MM.1S (cell line): ENCODE data around the gene TP63.
"Not testable (repeated sequence)": the region's sequence is repeated elsewhere in the genome, so short reads cannot be mapped to it uniquely, and the experiment has no call there.

Experiments used
- DNase-seq: peaks from one replicate; pipeline ENCODE4 v3.0.0-alpha.2; 2015
- H2AFZ ChIP-seq: fragments of 300-600 bp; sonication (generic); 2 replicates; pipeline ENCODE4 v1.6.0; 2016; ENCODE audit warnings: antibody characterized with exemption, low read length
- H3F3A ChIP-seq: fragments of 300-600 bp; sonication (generic); 2 replicates; pipeline ENCODE4 v1.6.1; 2016; ENCODE audit warnings: mild to moderate bottlenecking, antibody characterized with exemption, low read length, moderate library complexity, mixed read lengths; ENCODE audit not compliant: insufficient read depth
- H3K27ac ChIP-seq: fragments of 300-600 bp; sonication (generic); 2 replicates; pipeline ENCODE4 v1.5.1; 2016; ENCODE audit warnings: mild to moderate bottlenecking, low read length
- H3K27me3 ChIP-seq: fragments of 300-600 bp; sonication (generic); replicated peaks from 2 replicates; pipeline ENCODE4 v1.6.0; 2016; ENCODE audit warnings: low read length; ENCODE audit not compliant: insufficient read depth
- H3K36me3 ChIP-seq: fragments of 300-600 bp; sonication (generic); replicated peaks from 2 replicates; pipeline ENCODE4 v1.6.1; 2016; ENCODE audit warnings: mild to moderate bottlenecking, low read length, mixed read lengths; ENCODE audit not compliant: insufficient read depth
- H3K4me1 ChIP-seq: fragments of 300-600 bp; sonication (generic); 2 replicates; pipeline ENCODE4 v1.6.1; 2016; ENCODE audit warnings: low read length, mixed read lengths
- H3K4me2 ChIP-seq: fragments of 300-600 bp; sonication (generic); 2 replicates; pipeline ENCODE4 v1.6.0; 2016; ENCODE audit warnings: low read depth, low read length
- H3K4me3 ChIP-seq: fragments of 300-600 bp; sonication (generic); 2 replicates; pipeline ENCODE4 v1.5.1; 2016; ENCODE audit warnings: low read length, mixed read lengths
- H3K79me2 ChIP-seq: fragments of 300-600 bp; sonication (generic); 2 replicates; pipeline ENCODE4 v1.6.1; 2016; ENCODE audit warnings: mixed run types, low read length, mixed read lengths
- H3K9ac ChIP-seq: fragments of 300-600 bp; sonication (generic); 2 replicates; pipeline ENCODE4 v1.6.1; 2016; ENCODE audit warnings: low read length, mixed read lengths
- H3K9me2 ChIP-seq: fragments of 300-600 bp; sonication (generic); replicated peaks from 2 replicates; pipeline ENCODE4 v1.6.1; 2016; ENCODE audit warnings: mild to moderate bottlenecking, low read length, mixed read lengths; ENCODE audit not compliant: insufficient read depth
- H3K9me3 ChIP-seq: fragments of 300-600 bp; sonication (generic); replicated peaks from 2 replicates; pipeline ENCODE4 v1.6.1; 2016; ENCODE audit warnings: mild to moderate bottlenecking, low read length, mixed read lengths; ENCODE audit not compliant: insufficient read depth
- H4K20me1 ChIP-seq: fragments of 300-600 bp; sonication (generic); 2 replicates; pipeline ENCODE4 v1.6.1; 2016; ENCODE audit warnings: mild to moderate bottlenecking, low read length, moderate library complexity, mixed read lengths; ENCODE audit not compliant: insufficient read depth
- EZH2 ChIP-seq: fragments of 300-600 bp; sonication (generic); optimal IDR thresholded peaks from 2 replicates; pipeline ENCODE3; 2017; ENCODE audit warnings: low read depth, mild to moderate bottlenecking, antibody characterized with exemption, low read length, mixed read lengths
- EZH2phosphoT487 ChIP-seq: fragments of 300-600 bp; sonication (generic); IDR thresholded peaks from 2 replicates; pipeline ENCODE4 v1.6.1; 2018; ENCODE audit warnings: antibody characterized with exemption, low read length
- TF ChIP-seq, protein P1 (sequence below): fragments of 300-600 bp; sonication (generic); IDR thresholded peaks from 2 replicates; pipeline ENCODE4 v1.5.1; 2016; ENCODE audit warnings: antibody characterized with exemption, low read length, mixed read lengths

Gene TP63

DNA sequence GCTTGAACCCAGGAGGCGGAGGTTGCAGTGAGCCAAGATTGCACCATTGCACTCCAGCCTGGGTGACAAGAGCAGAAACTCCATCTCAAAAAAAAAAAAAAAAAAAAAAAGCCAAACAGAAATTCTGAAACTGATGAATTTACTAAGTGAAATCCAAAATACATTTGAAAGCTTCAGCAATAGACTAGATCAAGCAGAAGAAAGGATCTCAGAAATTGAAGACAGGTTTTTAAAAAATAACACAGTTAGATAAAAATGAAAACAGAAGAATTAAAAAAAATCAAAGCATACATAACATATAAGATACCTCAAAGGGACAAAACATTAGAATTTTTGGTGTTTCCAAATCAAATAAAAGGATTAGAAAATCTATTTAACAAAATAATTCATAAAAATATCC lies 114.4 kb downstream of the TP63 start:
- no peaks in the 10 kb centered on the region for H3K9me3 ChIP-seq

DNA sequence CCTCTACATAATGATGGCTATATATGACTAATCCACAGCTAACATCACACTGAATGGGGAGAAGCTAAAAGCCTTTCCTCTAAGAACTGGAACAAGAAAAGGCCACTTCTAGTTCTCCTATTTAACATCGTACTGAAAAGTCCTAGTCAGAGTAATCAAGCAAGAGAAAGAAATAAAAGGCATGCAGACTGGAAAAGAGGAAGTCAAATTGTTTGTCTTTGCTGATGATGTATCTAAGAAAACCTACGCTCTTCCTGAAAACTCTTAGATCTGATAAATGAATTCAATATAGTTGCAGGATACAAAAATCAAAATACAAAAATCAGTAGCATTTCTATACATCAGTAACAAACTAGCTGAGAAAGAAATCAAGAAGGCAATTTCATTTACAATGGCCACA lies 116.9 kb downstream of the TP63 start:
- no peaks in the 10 kb centered on the region for H3K36me3 ChIP-seq

More for the DNA sequence above, 114.4 kb downstream of the TP63 start:
- H3K27me3 ChIP-seq: no peaks in the 10 kb centered on the region
- no peak overlapping the region for H3K4me2 ChIP-seq
- no peak for DNase-seq
- no peak for TF ChIP-seq EZH2
- TF ChIP-seq EZH2phosphoT487: no peak
- TF ChIP-seq, protein P1, sequence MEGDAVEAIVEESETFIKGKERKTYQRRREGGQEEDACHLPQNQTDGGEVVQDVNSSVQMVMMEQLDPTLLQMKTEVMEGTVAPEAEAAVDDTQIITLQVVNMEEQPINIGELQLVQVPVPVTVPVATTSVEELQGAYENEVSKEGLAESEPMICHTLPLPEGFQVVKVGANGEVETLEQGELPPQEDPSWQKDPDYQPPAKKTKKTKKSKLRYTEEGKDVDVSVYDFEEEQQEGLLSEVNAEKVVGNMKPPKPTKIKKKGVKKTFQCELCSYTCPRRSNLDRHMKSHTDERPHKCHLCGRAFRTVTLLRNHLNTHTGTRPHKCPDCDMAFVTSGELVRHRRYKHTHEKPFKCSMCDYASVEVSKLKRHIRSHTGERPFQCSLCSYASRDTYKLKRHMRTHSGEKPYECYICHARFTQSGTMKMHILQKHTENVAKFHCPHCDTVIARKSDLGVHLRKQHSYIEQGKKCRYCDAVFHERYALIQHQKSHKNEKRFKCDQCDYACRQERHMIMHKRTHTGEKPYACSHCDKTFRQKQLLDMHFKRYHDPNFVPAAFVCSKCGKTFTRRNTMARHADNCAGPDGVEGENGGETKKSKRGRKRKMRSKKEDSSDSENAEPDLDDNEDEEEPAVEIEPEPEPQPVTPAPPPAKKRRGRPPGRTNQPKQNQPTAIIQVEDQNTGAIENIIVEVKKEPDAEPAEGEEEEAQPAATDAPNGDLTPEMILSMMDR: no peak
- no peaks in the 10 kb centered on the region for H3K4me1 ChIP-seq
- no peaks in the 10 kb centered on the region for H3F3A ChIP-seq
- no peaks in the 10 kb centered on the region for H3K9me2 ChIP-seq
- H3K27ac ChIP-seq: no peak overlapping the region
- no peaks in the 10 kb centered on the region for H3K36me3 ChIP-seq
- H4K20me1 ChIP-seq: no peaks in the 10 kb centered on the region
- H2AFZ ChIP-seq: no peak overlapping the region
- no peak overlapping the region for H3K9ac ChIP-seq
- no peaks in the 10 kb centered on the region for H3K79me2 ChIP-seq
- H3K4me3 ChIP-seq: no peak overlapping the region

DNA sequence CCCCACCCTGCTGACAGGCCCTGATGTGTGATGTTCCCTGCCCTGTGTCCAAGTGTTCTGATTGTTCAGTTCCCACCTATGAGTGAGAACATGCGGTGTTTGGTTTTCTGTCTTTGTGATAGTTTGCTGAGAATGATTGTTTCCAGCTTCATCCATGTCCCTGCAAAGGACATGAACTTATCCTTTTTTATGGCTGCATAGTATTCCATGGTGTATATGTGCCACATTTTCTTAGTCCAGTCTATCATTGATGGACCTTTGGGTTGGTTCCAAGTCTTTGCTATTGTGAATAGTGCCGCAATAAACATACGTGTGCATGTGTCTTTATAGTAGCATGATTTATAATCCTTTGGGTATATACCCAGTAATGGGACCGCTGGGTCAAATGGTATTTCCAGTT lies 119.8 kb downstream of the TP63 start:
- not testable (repeated sequence) for H3K36me3 ChIP-seq, DNase-seq, H3K27me3 ChIP-seq, H3K4me3 ChIP-seq, H3K4me2 ChIP-seq, H3F3A ChIP-seq, H3K27ac ChIP-seq, H3K9ac ChIP-seq, H2AFZ ChIP-seq, H3K9me3 ChIP-seq, H3K79me2 ChIP-seq, H3K9me2 ChIP-seq, H4K20me1 ChIP-seq, H3K4me1 ChIP-seq

More for the DNA sequence above, 116.9 kb downstream of the TP63 start:
- H3K9me3 ChIP-seq: no peaks in the 10 kb centered on the region
- no peaks in the 10 kb centered on the region for H4K20me1 ChIP-seq
- H2AFZ ChIP-seq: no peak overlapping the region
- H3K27ac ChIP-seq: no peak overlapping the region
- no peaks in the 10 kb centered on the region for H3K4me1 ChIP-seq
- H3K4me3 ChIP-seq: no peak overlapping the region
- TF ChIP-seq EZH2 (no peak), EZH2phosphoT487 (no peak)
- TF ChIP-seq, protein P1: no peak
- no peaks in the 10 kb centered on the region for H3K9me2 ChIP-seq
- no peak overlapping the region for H3K4me2 ChIP-seq
- no peaks in the 10 kb centered on the region for H3K27me3 ChIP-seq
- H3F3A ChIP-seq: no peaks in the 10 kb centered on the region
- no peak overlapping the region for H3K9ac ChIP-seq
- no peak for DNase-seq
- no peaks in the 10 kb centered on the region for H3K79me2 ChIP-seq

DNA sequence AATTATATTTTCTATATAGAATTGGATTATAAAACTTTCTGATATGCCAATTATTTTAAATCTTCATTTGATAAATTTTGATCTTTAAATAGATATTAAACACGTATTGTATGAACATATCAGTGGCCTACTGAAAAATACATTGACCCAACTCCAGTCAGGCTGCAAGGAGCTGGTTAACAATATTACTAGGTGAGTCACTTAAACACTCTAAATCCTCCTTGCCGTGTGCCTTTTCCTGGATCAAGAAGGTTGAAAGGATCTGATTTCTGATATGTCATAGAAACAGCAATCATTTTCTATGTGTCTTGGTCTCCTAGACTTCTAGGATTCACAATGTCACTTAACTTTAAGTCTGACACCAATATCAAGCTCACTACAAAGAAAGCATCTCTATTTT lies 123.2 kb downstream of the TP63 start:
- Histone ChIP-seq H3F3A (no peaks in the 10 kb centered on the region), H3K9me2 (no peaks in the 10 kb centered on the region), H3K27ac (no peak overlapping the region), H3K79me2 (no peaks in the 10 kb centered on the region), H3K27me3 (no peaks in the 10 kb centered on the region), H3K9me3 (no peaks in the 10 kb centered on the region), H4K20me1 (no peaks in the 10 kb centered on the region), H3K36me3 (no peaks in the 10 kb centered on the region), H3K4me2 (no peak overlapping the region), H3K4me1 (no peaks in the 10 kb centered on the region), H3K4me3 (no peak overlapping the region), H2AFZ (no peak overlapping the region), H3K9ac (no peak overlapping the region)
- TF ChIP-seq EZH2 (no peak), EZH2phosphoT487 (no peak)
- TF ChIP-seq, protein P1: no peak
- no peak for DNase-seq
